ENCODE data around the gene DTX4. TPM values are rescaled to one million over a fixed set of nuclear protein-coding genes. Genes with fewer than 3 reads are reported as not detected.
A peak's percentile ranks its signal among the peaks of the same experiment; 100 is the strongest.

DTX4 gene
- total RNA-seq, 1 experiment from 2014 or later = 56.7 TPM

GRCh38 chr11:59216641-59217564 is 45.0 kb downstream of the DTX4 start:
- H3K4me3 Mint-ChIP-seq (ENCODE audit: low read depth, unreplicated experiment) = no peak overlapping the region
- no TSS peak for BruUV-seq (replicated peaks)

GRCh38 chr11:59218319-59218718 is 46.4 kb downstream of the DTX4 start:
- no peak for DNase-seq
- intact Hi-C loops (cut with micrococcal nuclease; ENCODE audit: unreplicated experiment) = no loop called here
- H3K27ac Mint-ChIP-seq (ENCODE audit: unreplicated experiment) = no peak overlapping the region
- H3K4me3 Mint-ChIP-seq (ENCODE audit: low read depth, unreplicated experiment) = no peak overlapping the region
- no peaks in the 10 kb centered on the region for H3K27me3 Mint-ChIP-seq (ENCODE audit: unreplicated experiment)
- no peak for TF ChIP-seq CTCF (IDR thresholded peaks at IDR 0.05; ENCODE audit: unreplicated experiment)
- H3K36me3 Mint-ChIP-seq (ENCODE audit: insufficient read depth, unreplicated experiment) = no peaks in the 10 kb centered on the region
- no TSS peak for BruUV-seq (replicated peaks)
- peaks cover 16% of the 10 kb centered on the region for H3K4me1 Mint-ChIP-seq (ENCODE audit: low read depth, unreplicated experiment)
- CTCF ChIA-PET = no interaction called here
- H3K9me3 Mint-ChIP-seq (ENCODE audit: low read depth, unreplicated experiment) = no peaks in the 10 kb centered on the region

More at GRCh38 chr11:59216641-59217564, 45.0 kb downstream of the DTX4 start:
- Mint-ChIP-seq H3K4me1 (ENCODE audit: low read depth, unreplicated experiment) (peaks cover 16% of the 10 kb centered on the region), H3K36me3 (ENCODE audit: insufficient read depth, unreplicated experiment) (no peaks in the 10 kb centered on the region), H3K27me3 (ENCODE audit: unreplicated experiment) (no peaks in the 10 kb centered on the region), H3K9me3 (ENCODE audit: low read depth, unreplicated experiment) (no peaks in the 10 kb centered on the region), H3K27ac (ENCODE audit: unreplicated experiment) (no peak overlapping the region)
- CTCF ChIA-PET = no interaction called here
- DNase-seq = peak; percentile 22
- no peak for TF ChIP-seq CTCF (IDR thresholded peaks at IDR 0.05; ENCODE audit: unreplicated experiment)
- intact Hi-C loops (cut with micrococcal nuclease; ENCODE audit: unreplicated experiment) = no loop called here

GRCh38 chr11:59218893-59219292 is 47.0 kb downstream of the DTX4 start:
- no peak for TF ChIP-seq CTCF (IDR thresholded peaks at IDR 0.05; ENCODE audit: unreplicated experiment)
- intact Hi-C loops (cut with micrococcal nuclease; ENCODE audit: unreplicated experiment) = no loop called here
- H3K27me3 Mint-ChIP-seq (ENCODE audit: unreplicated experiment) = no peaks in the 10 kb centered on the region
- H3K9me3 Mint-ChIP-seq (ENCODE audit: low read depth, unreplicated experiment) = no peaks in the 10 kb centered on the region
- BruUV-seq (replicated peaks) = no TSS peak
- CTCF ChIA-PET = no interaction called here
- no peaks in the 10 kb centered on the region for H3K36me3 Mint-ChIP-seq (ENCODE audit: insufficient read depth, unreplicated experiment)
- H3K4me3 Mint-ChIP-seq (ENCODE audit: low read depth, unreplicated experiment) = no peak overlapping the region
- H3K4me1 Mint-ChIP-seq (ENCODE audit: low read depth, unreplicated experiment) = peaks cover 16% of the 10 kb centered on the region
- no peak overlapping the region for H3K27ac Mint-ChIP-seq (ENCODE audit: unreplicated experiment)
- no peak for DNase-seq

- BruUV-seq (replicated peaks) = no TSS peak
- CTCF ChIA-PET = interaction anchor here (0.5 kb wide), 1 partner anchor 112 kb away, joined by 5 read pairs; no protein-coding TSS in a partner anchor
- no peaks in the 10 kb centered on the region for H3K36me3 Mint-ChIP-seq (ENCODE audit: insufficient read depth, unreplicated experiment)
- no peak overlapping the region for H3K4me3 Mint-ChIP-seq (ENCODE audit: low read depth, unreplicated experiment)
- DNase-seq = no peak
- H3K4me1 Mint-ChIP-seq (ENCODE audit: low read depth, unreplicated experiment) = peaks cover 16% of the 10 kb centered on the region
- H3K27me3 Mint-ChIP-seq (ENCODE audit: unreplicated experiment) = no peaks in the 10 kb centered on the region
- intact Hi-C loops (cut with micrococcal nuclease; ENCODE audit: unreplicated experiment) = no loop called here
- no peaks in the 10 kb centered on the region for H3K9me3 Mint-ChIP-seq (ENCODE audit: low read depth, unreplicated experiment)
- no peak for TF ChIP-seq CTCF (IDR thresholded peaks at IDR 0.05; ENCODE audit: unreplicated experiment)
- H3K27ac Mint-ChIP-seq (ENCODE audit: unreplicated experiment) = no peak overlapping the region
Observed at GRCh38 chr11:59219836-59220235, 47.9 kb downstream of the DTX4 start.

Measured in Calu3 (cell line).